Measurements from ENCODE around the gene PTGFRN.

Gene PTGFRN

DNA sequence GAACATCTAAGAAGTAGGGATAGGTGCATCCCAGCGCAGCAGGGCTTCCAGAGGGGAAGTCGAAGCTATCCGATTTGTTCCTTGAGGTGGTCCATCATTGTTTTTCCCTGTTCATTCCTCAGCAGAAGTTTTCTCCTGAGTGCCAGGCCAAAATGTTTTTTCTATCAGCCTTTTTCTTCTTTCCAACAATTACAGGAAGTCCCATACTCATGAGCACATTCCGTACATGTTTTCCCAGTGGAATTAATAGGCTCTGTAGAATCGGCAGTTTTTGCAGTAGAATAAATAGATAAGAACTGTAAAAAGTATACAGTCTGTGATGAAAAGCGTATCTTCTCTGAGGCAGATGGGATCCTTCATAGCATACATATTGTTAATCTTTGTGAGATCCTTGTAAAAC lies 116.6 kb downstream of the PTGFRN start:
- Histone ChIP-seq H3K27ac (replicated peaks) (no peak overlapping the region), H3K27me3 (ENCODE audit: insufficient read depth, poor library complexity, severe bottlenecking) (no peaks in the 10 kb centered on the region), H3K4me3 (replicated peaks; ENCODE audit: insufficient read depth, low read length) (no peak overlapping the region)
- no peak for DNase-seq (ENCODE audit: low read depth in 1 of 2, low spot score in 1 of 2)
- TF ChIP-seq, protein P1, sequence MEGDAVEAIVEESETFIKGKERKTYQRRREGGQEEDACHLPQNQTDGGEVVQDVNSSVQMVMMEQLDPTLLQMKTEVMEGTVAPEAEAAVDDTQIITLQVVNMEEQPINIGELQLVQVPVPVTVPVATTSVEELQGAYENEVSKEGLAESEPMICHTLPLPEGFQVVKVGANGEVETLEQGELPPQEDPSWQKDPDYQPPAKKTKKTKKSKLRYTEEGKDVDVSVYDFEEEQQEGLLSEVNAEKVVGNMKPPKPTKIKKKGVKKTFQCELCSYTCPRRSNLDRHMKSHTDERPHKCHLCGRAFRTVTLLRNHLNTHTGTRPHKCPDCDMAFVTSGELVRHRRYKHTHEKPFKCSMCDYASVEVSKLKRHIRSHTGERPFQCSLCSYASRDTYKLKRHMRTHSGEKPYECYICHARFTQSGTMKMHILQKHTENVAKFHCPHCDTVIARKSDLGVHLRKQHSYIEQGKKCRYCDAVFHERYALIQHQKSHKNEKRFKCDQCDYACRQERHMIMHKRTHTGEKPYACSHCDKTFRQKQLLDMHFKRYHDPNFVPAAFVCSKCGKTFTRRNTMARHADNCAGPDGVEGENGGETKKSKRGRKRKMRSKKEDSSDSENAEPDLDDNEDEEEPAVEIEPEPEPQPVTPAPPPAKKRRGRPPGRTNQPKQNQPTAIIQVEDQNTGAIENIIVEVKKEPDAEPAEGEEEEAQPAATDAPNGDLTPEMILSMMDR (IDR thresholded peaks at IDR 0.05; ENCODE audit: insufficient read depth, low read length): no peak
- TF ChIP-seq, protein P2, sequence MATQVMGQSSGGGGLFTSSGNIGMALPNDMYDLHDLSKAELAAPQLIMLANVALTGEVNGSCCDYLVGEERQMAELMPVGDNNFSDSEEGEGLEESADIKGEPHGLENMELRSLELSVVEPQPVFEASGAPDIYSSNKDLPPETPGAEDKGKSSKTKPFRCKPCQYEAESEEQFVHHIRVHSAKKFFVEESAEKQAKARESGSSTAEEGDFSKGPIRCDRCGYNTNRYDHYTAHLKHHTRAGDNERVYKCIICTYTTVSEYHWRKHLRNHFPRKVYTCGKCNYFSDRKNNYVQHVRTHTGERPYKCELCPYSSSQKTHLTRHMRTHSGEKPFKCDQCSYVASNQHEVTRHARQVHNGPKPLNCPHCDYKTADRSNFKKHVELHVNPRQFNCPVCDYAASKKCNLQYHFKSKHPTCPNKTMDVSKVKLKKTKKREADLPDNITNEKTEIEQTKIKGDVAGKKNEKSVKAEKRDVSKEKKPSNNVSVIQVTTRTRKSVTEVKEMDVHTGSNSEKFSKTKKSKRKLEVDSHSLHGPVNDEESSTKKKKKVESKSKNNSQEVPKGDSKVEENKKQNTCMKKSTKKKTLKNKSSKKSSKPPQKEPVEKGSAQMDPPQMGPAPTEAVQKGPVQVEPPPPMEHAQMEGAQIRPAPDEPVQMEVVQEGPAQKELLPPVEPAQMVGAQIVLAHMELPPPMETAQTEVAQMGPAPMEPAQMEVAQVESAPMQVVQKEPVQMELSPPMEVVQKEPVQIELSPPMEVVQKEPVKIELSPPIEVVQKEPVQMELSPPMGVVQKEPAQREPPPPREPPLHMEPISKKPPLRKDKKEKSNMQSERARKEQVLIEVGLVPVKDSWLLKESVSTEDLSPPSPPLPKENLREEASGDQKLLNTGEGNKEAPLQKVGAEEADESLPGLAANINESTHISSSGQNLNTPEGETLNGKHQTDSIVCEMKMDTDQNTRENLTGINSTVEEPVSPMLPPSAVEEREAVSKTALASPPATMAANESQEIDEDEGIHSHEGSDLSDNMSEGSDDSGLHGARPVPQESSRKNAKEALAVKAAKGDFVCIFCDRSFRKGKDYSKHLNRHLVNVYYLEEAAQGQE (IDR thresholded peaks at IDR 0.05; ENCODE audit: insufficient replicate concordance, low read depth): no peak
- TF ChIP-seq POLR2AphosphoS5 (IDR thresholded peaks at IDR 0.05; ENCODE audit: low read depth) (no peak), GABPA (IDR thresholded peaks at IDR 0.05; ENCODE audit: low read depth) (no peak), SPI1 (IDR thresholded peaks at IDR 0.05; ENCODE audit: borderline replicate concordance, low read depth) (no peak)

DNA sequence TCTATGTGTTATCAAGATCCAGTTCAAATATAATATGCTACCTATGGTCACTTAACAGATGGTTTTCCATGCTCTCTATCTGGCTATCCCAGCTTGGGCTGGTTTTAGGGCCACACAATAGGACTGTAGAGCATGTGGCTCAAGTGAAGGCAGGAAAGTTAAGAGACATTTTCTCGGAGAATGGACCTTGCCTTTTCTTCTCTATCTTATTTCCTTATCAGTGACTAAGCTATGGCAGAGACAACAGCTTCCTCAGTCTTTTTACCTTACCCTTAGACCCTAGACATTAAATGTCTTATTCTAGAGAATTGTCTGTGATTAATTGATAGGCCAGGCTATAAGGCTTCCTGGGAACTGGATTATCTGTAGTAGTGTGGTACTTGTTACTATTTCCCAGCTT lies 120.0 kb downstream of the PTGFRN start:
- no peak for DNase-seq (ENCODE audit: low read depth in 1 of 2, low spot score in 1 of 2)
- Histone ChIP-seq H3K4me3 (replicated peaks; ENCODE audit: insufficient read depth, low read length) (no peak overlapping the region), H3K27me3 (ENCODE audit: insufficient read depth, poor library complexity, severe bottlenecking) (no peaks in the 10 kb centered on the region), H3K27ac (replicated peaks) (no peak overlapping the region)
- no peak for TF ChIP-seq POLR2AphosphoS5 (IDR thresholded peaks at IDR 0.05; ENCODE audit: low read depth)
- TF ChIP-seq, protein P2 (IDR thresholded peaks at IDR 0.05; ENCODE audit: insufficient replicate concordance, low read depth): no peak
- no peak for TF ChIP-seq SPI1 (IDR thresholded peaks at IDR 0.05; ENCODE audit: borderline replicate concordance, low read depth)
- TF ChIP-seq, protein P1 (IDR thresholded peaks at IDR 0.05; ENCODE audit: insufficient read depth, low read length): no peak
- no peak for TF ChIP-seq GABPA (IDR thresholded peaks at IDR 0.05; ENCODE audit: low read depth)

DNA sequence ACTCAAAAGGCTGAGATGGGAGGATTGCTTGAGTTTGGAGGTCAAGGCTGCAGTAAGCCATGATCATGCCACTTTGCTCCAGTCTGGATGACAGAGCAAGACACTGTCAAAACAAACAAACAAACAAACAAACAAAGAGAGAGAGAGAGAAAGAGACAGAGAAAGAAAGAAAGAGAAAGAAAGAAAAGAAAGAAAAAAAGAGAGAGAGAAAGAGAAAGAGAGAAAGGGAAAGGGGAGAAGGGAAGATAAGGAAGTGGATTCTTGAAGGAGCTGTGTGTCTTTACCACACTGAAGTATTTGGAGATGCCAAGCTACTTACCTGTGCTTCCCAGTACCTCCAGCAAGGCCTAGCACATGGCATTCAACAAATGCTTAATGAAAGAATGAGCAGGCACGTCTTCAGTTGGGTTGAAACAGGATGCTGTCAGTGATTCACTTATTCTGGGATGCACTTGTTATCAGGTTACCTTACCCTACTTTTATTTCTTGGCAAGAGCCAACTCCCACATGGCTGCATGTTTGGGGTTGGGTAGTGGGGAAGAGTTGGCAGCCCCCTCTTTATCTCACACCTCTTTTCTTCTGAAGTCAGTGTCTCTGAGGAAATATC lies 120.7 kb downstream of the PTGFRN start:
- no peak for DNase-seq (ENCODE audit: low read depth in 1 of 2, low spot score in 1 of 2)
- Histone ChIP-seq H3K4me3 (replicated peaks; ENCODE audit: insufficient read depth, low read length) (no peak overlapping the region), H3K27me3 (ENCODE audit: insufficient read depth, poor library complexity, severe bottlenecking) (no peaks in the 10 kb centered on the region), H3K27ac (replicated peaks) (no peak overlapping the region)
- TF ChIP-seq GABPA (IDR thresholded peaks at IDR 0.05; ENCODE audit: low read depth) (no peak), POLR2AphosphoS5 (IDR thresholded peaks at IDR 0.05; ENCODE audit: low read depth) (no peak), SPI1 (IDR thresholded peaks at IDR 0.05; ENCODE audit: borderline replicate concordance, low read depth) (no peak)
- TF ChIP-seq, protein P2 (IDR thresholded peaks at IDR 0.05; ENCODE audit: insufficient replicate concordance, low read depth): no peak
- TF ChIP-seq, protein P1 (IDR thresholded peaks at IDR 0.05; ENCODE audit: insufficient read depth, low read length): no peak
